GM21529 (cell line): ENCODE data around the gene NID2.

Experiments used
- ATAC-seq: cut with Tn5 transposase; IDR thresholded peaks from one replicate; pipeline ENCODE4 v1.9.1; 2021; ENCODE audit not compliant: unreplicated experiment

The NID2 gene

GRCh38 chr14:52080158-52080800, 11.4 kb upstream of the NID2 start:
- no peak for ATAC-seq

GRCh38 chr14:52079239-52079959, 10.5 kb upstream of the NID2 start:
- ATAC-seq: no peak

GRCh38 chr14:52078721-52079120, 9.9 kb upstream of the NID2 start:
- ATAC-seq: no peak

- ATAC-seq: no peak
Measured at GRCh38 chr14:52078095-52078531, 9.3 kb upstream of the NID2 start.

- no peak for ATAC-seq
Measured at GRCh38 chr14:52077256-52077979, 8.6 kb upstream of the NID2 start.

GRCh38 chr14:52076334-52076733, 7.5 kb upstream of the NID2 start:
- no peak for ATAC-seq

GRCh38 chr14:52075371-52075770, 6.5 kb upstream of the NID2 start:
- ATAC-seq: no peak

GRCh38 chr14:52073251-52073650, 4.4 kb upstream of the NID2 start:
- no peak for ATAC-seq

GRCh38 chr14:52072266-52072780, 3.5 kb upstream of the NID2 start:
- no peak for ATAC-seq

GRCh38 chr14:52071675-52072074, 2.8 kb upstream of the NID2 start:
- no peak for ATAC-seq

GRCh38 chr14:52070051-52070431, 1.2 kb upstream of the NID2 start:
- ATAC-seq: no peak

GRCh38 chr14:52069307-52070050, 620 bp upstream of the NID2 start:
- no peak for ATAC-seq

- ATAC-seq: no peak
Measured at GRCh38 chr14:52067873-52068614, 815 bp downstream of the NID2 start.

- ATAC-seq: no peak
Measured at GRCh38 chr14:52064174-52064573, 4.7 kb downstream of the NID2 start.

GRCh38 chr14:52063052-52063462, 5.8 kb downstream of the NID2 start:
- ATAC-seq: no peak

GRCh38 chr14:52061890-52062289, 7.0 kb downstream of the NID2 start:
- ATAC-seq: no peak

- ATAC-seq: no peak
Measured at GRCh38 chr14:52061390-52061789, 7.5 kb downstream of the NID2 start.

- no peak for ATAC-seq
Measured at GRCh38 chr14:52060080-52060479, 8.8 kb downstream of the NID2 start.

GRCh38 chr14:52059649-52060048, 9.2 kb downstream of the NID2 start:
- no peak for ATAC-seq

- no peak for ATAC-seq
Measured at GRCh38 chr14:52058341-52058740, 10.5 kb downstream of the NID2 start.
